WTC11 (cell line): ENCODE data around the gene DENND4A. TPM values are rescaled to one million over a fixed set of nuclear protein-coding genes. Genes with fewer than 3 reads are reported as not detected.
A peak's percentile ranks its signal among the peaks of the same experiment; 100 is the strongest.

Source experiments
- ATAC-seq: fragments of 200-7000 bp; cut with Tn5 transposase; 2 replicates; pipeline ENCODE4 v1.10.0; 2021; ENCODE audit warnings: mild to moderate bottlenecking, moderate library complexity
- CTCF ChIA-PET: fragments of 300-600 bp; sonication (Branson Sonifier 250); formaldehyde crosslinking; loops from one replicate; lab custom pipeline; 2021; ENCODE audit warnings: antibody characterized with exemption; lab: Charles Lee
- POLR2A ChIA-PET: fragments of 350-600 bp; sonication (Branson Sonifier 250); formaldehyde crosslinking; loops from one replicate; lab custom pipeline; 2021; ENCODE audit warnings: antibody characterized with exemption; lab: Charles Lee
- DNase-seq: peaks from one replicate; pipeline ENCODE4 v3.0.0; 2021; ENCODE audit warnings: low spot score
- H3K27ac Mint-ChIP-seq: 2 replicates; pipeline ENCODE4 v1.8.0; 2021; ENCODE audit warnings: mixed read lengths
- H3K27me3 Mint-ChIP-seq: 2 replicates; pipeline ENCODE4 v1.8.0; 2021; ENCODE audit warnings: low read depth, mild to moderate bottlenecking, moderate library complexity, mixed read lengths
- H3K36me3 Mint-ChIP-seq: 2 replicates; pipeline ENCODE4 v1.8.0; 2021; ENCODE audit warnings: mixed read lengths
- H3K4me1 Mint-ChIP-seq: 2 replicates; pipeline ENCODE4 v1.8.0; 2022; ENCODE audit warnings: mixed read lengths
- H3K4me3 Mint-ChIP-seq: 2 replicates; pipeline ENCODE4 v1.8.0; 2021; ENCODE audit warnings: mild to moderate bottlenecking, moderate library complexity, mixed read lengths
- H3K9me3 Mint-ChIP-seq: 2 replicates; pipeline ENCODE4 v1.8.0; 2021; ENCODE audit warnings: mixed read lengths
- CREM ChIP-seq: sonication (generic); formaldehyde crosslinking; IDR thresholded peaks from 2 replicates; pipeline ENCODE4 v1.8.1; 2022; ENCODE audit warnings: mild to moderate bottlenecking, missing genetic modification reagents, moderate library complexity
- E2F1 ChIP-seq: sonication (generic); formaldehyde crosslinking; IDR thresholded peaks from 2 replicates; pipeline ENCODE4 v1.8.0; 2022; ENCODE audit warnings: mild to moderate bottlenecking, missing genetic modification reagents
- MLX ChIP-seq: sonication (generic); formaldehyde crosslinking; IDR thresholded peaks from 2 replicates; pipeline ENCODE4 v1.8.1; 2023; ENCODE audit warnings: mild to moderate bottlenecking, missing genetic modification reagents, moderate library complexity
- MXD4 ChIP-seq: fragments of 250-450 bp; sonication (Bioruptor Pico); IDR thresholded peaks from 2 replicates; pipeline ENCODE4 v1.8.0; 2021; ENCODE audit warnings: mild to moderate bottlenecking, moderate library complexity, borderline replicate concordance
- MYBL2 ChIP-seq: sonication (generic); formaldehyde crosslinking; IDR thresholded peaks from 2 replicates; pipeline ENCODE4 v1.8.1; 2023; ENCODE audit warnings: mild to moderate bottlenecking, moderate library complexity, missing genetic modification reagents
- NR2C2 ChIP-seq: sonication (generic); formaldehyde crosslinking; IDR thresholded peaks from 2 replicates; pipeline ENCODE4 v1.8.0; 2022; ENCODE audit warnings: mild to moderate bottlenecking, missing genetic modification reagents
- RELA ChIP-seq: sonication (generic); formaldehyde crosslinking; IDR thresholded peaks from 2 replicates; pipeline ENCODE4 v1.8.1; 2022; ENCODE audit warnings: missing genetic modification reagents, mild to moderate bottlenecking, borderline replicate concordance
- SOX15 ChIP-seq: fragments of 250-450 bp; sonication (Bioruptor Pico); IDR thresholded peaks from 2 replicates; pipeline ENCODE4 v1.9.0; 2021; ENCODE audit warnings: mild to moderate bottlenecking
- TEAD1 ChIP-seq: sonication (generic); formaldehyde crosslinking; IDR thresholded peaks from 2 replicates; pipeline ENCODE4 v1.8.0; 2022; ENCODE audit warnings: mild to moderate bottlenecking, missing genetic modification reagents
- ZBTB43 ChIP-seq: sonication (generic); formaldehyde crosslinking; IDR thresholded peaks from 2 replicates; pipeline ENCODE4 v1.8.1; 2023; ENCODE audit warnings: mild to moderate bottlenecking, missing genetic modification reagents
- ZMAT4 ChIP-seq: fragments of 250-450 bp; sonication (Bioruptor Pico); IDR thresholded peaks from 2 replicates; pipeline ENCODE4 v1.9.0; 2021; ENCODE audit warnings: mild to moderate bottlenecking
- ZNF219 ChIP-seq: sonication (generic); formaldehyde crosslinking; IDR thresholded peaks from 2 replicates; pipeline ENCODE4 v1.8.0; 2023; ENCODE audit warnings: missing genetic modification reagents, mild to moderate bottlenecking, borderline replicate concordance
- ZNF425 ChIP-seq: fragments of 250-450 bp; sonication (Bioruptor Pico); conservative IDR thresholded peaks from 2 replicates; pipeline ENCODE4 v1.9.0; 2021; ENCODE audit warnings: mild to moderate bottlenecking
- ZNF512 ChIP-seq: sonication (generic); formaldehyde crosslinking; IDR thresholded peaks from 2 replicates; pipeline ENCODE4 v1.8.1; 2022; ENCODE audit warnings: missing genetic modification reagents, borderline replicate concordance
- total RNA-seq: library from RNA; stranded (reverse); gene quantifications from 3 replicates; pipeline ENCODE4 v1.2.3, GENCODE V29; 2021

The DENND4A gene
- total RNA-seq, 1 experiment from 2014 or later = 5.7 TPM

- ATAC-seq (no peak), DNase-seq (no peak)
- no peaks in the 10 kb centered on the region; the same call in 1 of the 2 replicates for H3K27me3 Mint-ChIP-seq
- H3K36me3 Mint-ChIP-seq = no peaks in the 10 kb centered on the region
- TF ChIP-seq CREM (CRISPR knock-in tag) (no peak), MLX (CRISPR knock-in tag) (no peak), ZNF512 (CRISPR knock-in tag) (no peak), ZNF425 (CRISPR knock-in tag) (no peak), MXD4 (CRISPR knock-in tag) (no peak), ZBTB43 (CRISPR knock-in tag) (no peak), MYBL2 (CRISPR knock-in tag) (no peak), RELA (CRISPR knock-in tag) (no peak), ZNF219 (CRISPR knock-in tag) (no peak), SOX15 (CRISPR knock-in tag) (no peak)
- no peak overlapping the region for H3K4me3 Mint-ChIP-seq
- H3K27ac Mint-ChIP-seq = 0 out of 2 replicates have a peak overlapping the region, but pooled peaks have one; percentile 8
- ChIA-PET POLR2A (no interaction called here), CTCF (interaction anchor here (1.6 kb wide), 1 partner anchor 212 kb away, joined by 5 read pairs; no protein-coding TSS in a partner anchor)
- H3K9me3 Mint-ChIP-seq = no peaks in the 10 kb centered on the region; the same call in 1 of the 2 replicates
- H3K4me1 Mint-ChIP-seq = peaks cover 10% of the 10 kb centered on the region
Measured at GRCh38 chr15:65650312-65651041, 141.6 kb downstream of the DENND4A start.

- ATAC-seq (no peak; the same call in 1 of the 2 replicates), DNase-seq (no peak)
- TF ChIP-seq NR2C2 (no peak), ZMAT4 (no peak), SOX15 (CRISPR knock-in tag) (no peak), E2F1 (CRISPR knock-in tag) (no peak), TEAD1 (CRISPR knock-in tag) (no peak)
- no peak overlapping the region for H3K27ac Mint-ChIP-seq
- H3K36me3 Mint-ChIP-seq = no peaks in the 10 kb centered on the region
- no peaks in the 10 kb centered on the region; the same call in 1 of the 2 replicates for H3K9me3 Mint-ChIP-seq
- peaks cover 4% of the 10 kb centered on the region for H3K4me1 Mint-ChIP-seq
- H3K27me3 Mint-ChIP-seq = no peaks in the 10 kb centered on the region; the same call in 1 of the 2 replicates
- POLR2A ChIA-PET = no interaction called here
- H3K4me3 Mint-ChIP-seq = no peak overlapping the region
- CTCF ChIA-PET = interaction anchor here (0.7 to 1.0 kb wide), 2 partner anchors 216 to 224 kb away, joined by 4 to 6 read pairs; no protein-coding TSS in a partner anchor
Measured at GRCh38 chr15:65646486-65646885, 145.6 kb downstream of the DENND4A start.
